Measurements from ENCODE around the gene SMIM29. TPM values are rescaled to one million over a fixed set of nuclear protein-coding genes. Genes with fewer than 3 reads are reported as not detected.

SMIM29 gene
- total RNA-seq, 1 donor from 2014 or later = 25.8 TPM

DNA sequence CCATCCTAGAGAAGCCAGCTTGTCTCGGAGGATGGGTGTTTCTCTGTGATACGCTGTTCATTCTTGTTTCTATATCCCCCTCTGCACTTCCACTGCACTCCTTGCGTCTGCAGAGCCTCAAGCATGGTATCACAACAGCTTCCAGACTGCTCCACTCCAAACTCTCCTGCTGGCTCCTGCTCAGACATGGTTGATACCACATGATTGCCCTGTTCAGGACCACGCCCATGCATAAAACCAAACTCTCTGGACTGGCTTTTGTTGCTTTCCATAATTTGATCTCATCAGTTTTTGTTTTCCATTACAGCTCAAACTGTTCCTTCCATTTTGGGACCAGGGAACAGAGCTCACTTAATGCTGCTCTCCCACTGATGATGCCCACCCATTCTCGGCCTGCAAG is 30.0 kb upstream of the SMIM29 start:
- intact Hi-C loops (cut with micrococcal nuclease) = no loop called here
- H3K4me1 Mint-ChIP-seq = peaks cover 13% of the 10 kb centered on the region
- H3K27me3 Mint-ChIP-seq = no peaks in the 10 kb centered on the region
- TF ChIP-seq, protein P1, sequence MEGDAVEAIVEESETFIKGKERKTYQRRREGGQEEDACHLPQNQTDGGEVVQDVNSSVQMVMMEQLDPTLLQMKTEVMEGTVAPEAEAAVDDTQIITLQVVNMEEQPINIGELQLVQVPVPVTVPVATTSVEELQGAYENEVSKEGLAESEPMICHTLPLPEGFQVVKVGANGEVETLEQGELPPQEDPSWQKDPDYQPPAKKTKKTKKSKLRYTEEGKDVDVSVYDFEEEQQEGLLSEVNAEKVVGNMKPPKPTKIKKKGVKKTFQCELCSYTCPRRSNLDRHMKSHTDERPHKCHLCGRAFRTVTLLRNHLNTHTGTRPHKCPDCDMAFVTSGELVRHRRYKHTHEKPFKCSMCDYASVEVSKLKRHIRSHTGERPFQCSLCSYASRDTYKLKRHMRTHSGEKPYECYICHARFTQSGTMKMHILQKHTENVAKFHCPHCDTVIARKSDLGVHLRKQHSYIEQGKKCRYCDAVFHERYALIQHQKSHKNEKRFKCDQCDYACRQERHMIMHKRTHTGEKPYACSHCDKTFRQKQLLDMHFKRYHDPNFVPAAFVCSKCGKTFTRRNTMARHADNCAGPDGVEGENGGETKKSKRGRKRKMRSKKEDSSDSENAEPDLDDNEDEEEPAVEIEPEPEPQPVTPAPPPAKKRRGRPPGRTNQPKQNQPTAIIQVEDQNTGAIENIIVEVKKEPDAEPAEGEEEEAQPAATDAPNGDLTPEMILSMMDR (IDR thresholded peaks at IDR 0.05) = no peak
- peaks cover 23% of the 10 kb centered on the region for H3K36me3 Mint-ChIP-seq (ENCODE audit: low read depth)
- CTCF ChIA-PET = no interaction called here
- ATAC-seq (ENCODE audit: low read depth) = no peak
- H3K27ac Mint-ChIP-seq = no peak overlapping the region
- no peaks in the 10 kb centered on the region for H3K9me3 Mint-ChIP-seq
- DNase-seq = no peak
- POLR2A ChIA-PET = interaction anchor here (0.6 kb wide), 1 partner anchor 24 kb away, joined by 3 read pairs; no protein-coding TSS in a partner anchor
- H3K4me3 Mint-ChIP-seq = no peak overlapping the region

DNA sequence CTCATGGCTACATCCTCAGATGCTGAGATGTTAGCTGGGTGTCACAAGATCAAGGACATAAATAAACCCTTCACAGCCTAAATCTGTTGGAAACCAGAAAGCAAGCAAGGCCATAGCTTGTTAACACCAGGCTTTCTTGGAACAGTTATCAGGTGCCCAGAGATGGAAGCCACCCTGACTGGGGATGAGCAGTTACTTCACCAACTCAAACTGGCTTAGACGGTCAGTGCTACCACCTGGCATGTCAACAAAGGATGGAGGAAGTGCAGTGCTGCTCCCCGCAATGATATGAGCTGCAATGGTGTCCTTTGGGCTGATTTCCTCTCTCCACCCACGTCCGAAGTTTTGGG is 28.9 kb upstream of the SMIM29 start:
- CTCF ChIA-PET = interaction anchor here (0.9 kb wide), 1 partner anchor 137 kb away, joined by 3 read pairs; no protein-coding TSS in a partner anchor
- intact Hi-C loops (cut with micrococcal nuclease) = no loop called here

DNA sequence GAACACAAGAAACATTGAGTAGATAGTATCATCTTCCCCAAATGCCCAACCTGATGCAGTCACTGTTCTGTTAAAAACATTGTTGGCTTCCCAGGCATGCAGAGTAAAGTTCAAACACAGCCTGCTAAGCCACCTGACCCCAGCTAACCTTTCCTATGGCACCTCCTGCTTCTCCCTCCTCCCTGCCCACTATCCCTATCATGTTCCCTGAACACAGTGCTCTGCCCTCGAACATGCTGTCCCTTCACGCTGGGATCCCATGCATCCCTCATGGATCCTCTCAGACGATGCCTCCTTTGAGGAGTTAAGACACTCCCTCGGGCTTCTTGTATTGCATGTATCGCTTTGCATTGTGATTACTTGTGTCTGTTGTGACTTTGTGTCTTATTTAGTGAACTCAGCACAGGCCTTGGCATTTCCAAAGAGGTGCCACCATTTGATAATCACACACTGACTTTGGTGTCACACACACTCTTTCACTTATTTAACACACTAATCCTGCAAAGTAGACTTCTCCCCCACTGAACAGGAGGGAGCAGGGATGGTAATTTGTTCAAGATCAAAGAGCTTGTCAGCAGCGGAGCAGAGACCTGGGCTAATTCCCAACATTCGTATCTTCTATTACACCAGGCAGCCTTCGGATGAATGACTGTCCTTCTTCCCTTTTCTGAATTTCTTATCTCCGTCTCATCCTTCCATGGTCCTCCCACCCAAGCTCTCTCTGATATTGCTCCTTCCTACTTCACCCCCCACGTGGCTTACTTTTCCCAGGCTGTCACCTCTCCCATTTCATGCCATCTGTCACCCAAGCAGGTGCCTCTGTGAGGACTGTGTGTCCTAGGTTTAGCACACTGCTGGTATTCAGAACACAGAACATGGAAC is 28.3 kb upstream of the SMIM29 start:
- H3K27ac Mint-ChIP-seq = no peak overlapping the region
- peaks cover 17% of the 10 kb centered on the region for H3K36me3 Mint-ChIP-seq (ENCODE audit: low read depth)
- DNase-seq (no peak), ATAC-seq (ENCODE audit: low read depth) (no peak)
- H3K4me3 Mint-ChIP-seq = no peak overlapping the region
- H3K27me3 Mint-ChIP-seq = no peaks in the 10 kb centered on the region
- TF ChIP-seq, protein P1 (IDR thresholded peaks at IDR 0.05) = no peak
- peaks cover 29% of the 10 kb centered on the region for H3K4me1 Mint-ChIP-seq
- CTCF ChIA-PET = interaction anchor here (0.9 kb wide), 1 partner anchor 138 kb away, joined by 3 read pairs; no protein-coding TSS in a partner anchor
- POLR2A ChIA-PET = no interaction called here
- no peaks in the 10 kb centered on the region for H3K9me3 Mint-ChIP-seq
- intact Hi-C loops (cut with micrococcal nuclease) = no loop called here

More for the DNA sequence above, 28.9 kb upstream of the SMIM29 start:
- Mint-ChIP-seq H3K27ac (no peak overlapping the region), H3K9me3 (no peaks in the 10 kb centered on the region), H3K4me3 (no peak overlapping the region), H3K36me3 (ENCODE audit: low read depth) (peaks cover 20% of the 10 kb centered on the region), H3K4me1 (peaks cover 23% of the 10 kb centered on the region), H3K27me3 (no peaks in the 10 kb centered on the region)
- POLR2A ChIA-PET = no interaction called here
- DNase-seq (no peak), ATAC-seq (ENCODE audit: low read depth) (no peak)
- TF ChIP-seq, protein P1 (IDR thresholded peaks at IDR 0.05) = no peak

DNA sequence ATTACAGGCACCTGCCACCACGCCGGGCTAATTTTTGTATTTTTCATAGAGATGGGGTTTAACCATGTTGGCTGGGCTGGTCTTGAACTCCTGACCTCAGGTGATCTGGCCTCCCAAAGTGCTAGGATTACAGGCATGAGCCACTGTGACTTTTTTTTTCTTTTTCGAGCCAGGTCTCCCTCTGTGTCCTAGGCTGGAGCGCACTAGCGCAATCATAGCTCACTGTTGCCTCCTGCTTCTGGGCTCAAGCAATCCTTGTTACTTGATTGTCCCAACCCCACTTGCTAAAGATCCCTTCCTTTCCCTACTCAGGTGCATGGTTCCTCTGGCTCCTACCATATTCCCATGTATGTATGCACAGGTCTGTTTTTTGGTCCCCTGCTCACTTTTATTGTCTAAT is 27.4 kb upstream of the SMIM29 start:
- POLR2A ChIA-PET = no interaction called here
- Mint-ChIP-seq H3K4me1 (peaks cover 34% of the 10 kb centered on the region), H3K9me3 (no peaks in the 10 kb centered on the region), H3K4me3 (no peak overlapping the region), H3K36me3 (ENCODE audit: low read depth) (peaks cover 11% of the 10 kb centered on the region), H3K27ac (no peak overlapping the region), H3K27me3 (no peaks in the 10 kb centered on the region)
- intact Hi-C loops (cut with micrococcal nuclease) = no loop called here
- no peak for ATAC-seq (ENCODE audit: low read depth)
- TF ChIP-seq, protein P1 (IDR thresholded peaks at IDR 0.05) = no peak
- DNase-seq = no peak
- CTCF ChIA-PET = no interaction called here

DNA sequence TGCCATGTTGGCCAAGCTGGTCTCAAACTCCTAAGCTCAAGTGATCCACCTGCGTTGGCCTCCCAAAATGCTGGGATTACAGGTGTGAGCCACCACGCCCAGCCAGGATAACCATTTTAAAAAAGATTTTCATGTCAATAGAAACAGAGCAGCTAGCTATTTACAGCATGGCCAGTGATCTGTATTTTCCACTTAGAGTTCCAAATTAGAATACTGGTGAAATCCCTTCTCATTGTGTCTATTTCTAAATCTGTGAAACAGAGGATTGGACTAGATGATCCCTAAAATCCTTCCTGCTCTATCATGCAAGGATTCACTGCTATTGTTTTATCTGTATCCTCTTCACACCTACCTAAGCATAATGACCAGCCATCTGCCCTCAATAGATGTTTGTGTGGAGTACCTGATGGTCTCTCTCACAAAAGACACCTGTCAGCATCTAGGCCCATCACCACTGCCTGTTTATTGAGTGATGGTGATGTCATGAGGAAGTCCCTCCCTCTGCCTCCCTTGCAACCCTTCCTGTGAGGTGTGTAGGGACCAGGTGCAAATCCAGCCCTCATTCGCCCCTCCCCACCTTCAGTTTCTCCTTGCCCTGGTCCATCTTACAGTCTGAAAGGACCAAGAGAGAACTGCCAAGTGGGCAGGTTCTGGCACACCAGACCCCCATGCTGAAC is 26.5 kb upstream of the SMIM29 start:
- peak overlapping the region; percentile 42 for H3K27ac Mint-ChIP-seq
- POLR2A ChIA-PET = no interaction called here
- H3K36me3 Mint-ChIP-seq (ENCODE audit: low read depth) = peaks cover 5% of the 10 kb centered on the region
- no peak overlapping the region for H3K4me3 Mint-ChIP-seq
- TF ChIP-seq, protein P1 (IDR thresholded peaks at IDR 0.05) = no peak
- DNase-seq (no peak), ATAC-seq (ENCODE audit: low read depth) (no peak)
- H3K4me1 Mint-ChIP-seq = peaks cover 35% of the 10 kb centered on the region
- no peaks in the 10 kb centered on the region for H3K27me3 Mint-ChIP-seq
- intact Hi-C loops (cut with micrococcal nuclease) = no loop called here
- no peaks in the 10 kb centered on the region for H3K9me3 Mint-ChIP-seq
- CTCF ChIA-PET = no interaction called here

Data from activated B cell treated with CpG ODN at 0.5 μM for 24 hours (primary cell).